HG02678 (cell line): ENCODE results near the gene ZNF66.
"Not testable (repeated sequence)": the region's sequence is repeated elsewhere in the genome, so short reads cannot be mapped to it uniquely, and the experiment has no call there.

ENCODE experiments used
- ATAC-seq: cut with Tn5 transposase; IDR thresholded peaks from one replicate; pipeline ENCODE4 v1.9.1; 2021; ENCODE audit warnings: mild to moderate bottlenecking, moderate library complexity; ENCODE audit not compliant: unreplicated experiment

ZNF66 gene

GRCh38 chr19:20776083-20777076 lies at the start of gene ZNF66:
ZNF66 (plus strand) TSS chr19:20776304; CDS start chr19:20776448, 144 bp downstream.
- ATAC-seq, result peak; percentile 98

- ATAC-seq, result not testable (repeated sequence)
These were observed 25.9 kb upstream of the ZNF66 start for GRCh38 chr19:20750169-20750568.

- not testable (repeated sequence) for ATAC-seq
These were observed 23.8 kb upstream of the ZNF66 start for GRCh38 chr19:20752291-20752690.

GRCh38 chr19:20769225-20769736 lies 6.8 kb upstream of the ZNF66 start:
- ATAC-seq, result not testable (repeated sequence)

GRCh38 chr19:20787786-20788185 lies 11.7 kb downstream of the ZNF66 start:
- no peak for ATAC-seq

GRCh38 chr19:20791806-20792205 lies 15.7 kb downstream of the ZNF66 start:
- no peak for ATAC-seq

- not testable (repeated sequence) for ATAC-seq
These were observed 30.5 kb downstream of the ZNF66 start for GRCh38 chr19:20806311-20807262.

- ATAC-seq, result no peak
These were observed 64.3 kb downstream of the ZNF66 start for GRCh38 chr19:20840371-20840770.
